ENCODE results near the gene HMGXB4. TPM values are rescaled to one million over a fixed set of nuclear protein-coding genes. Genes with fewer than 3 reads are reported as not detected.
A peak's percentile ranks its signal among the peaks of the same experiment; 100 is the strongest.

HMGXB4 gene
- total and polyA plus RNA-seq, 2 of the 13 experiments (the other 11 are each of a cell fraction or from before 2014, with no cell fraction given) = 13.9 to 16.3 TPM

- TF ChIP-seq NR2F6 (IDR thresholded peaks at IDR 0.05) (peak; percentile 90), NR2F6 (CRISPR knock-in tag; IDR thresholded peaks at IDR 0.05) (peak; percentile 98), SALL2 (CRISPR knock-in tag; IDR thresholded peaks at IDR 0.05) (peak; percentile 64; the same call in 1 of the 2 replicates), ZNF891 (CRISPR knock-in tag; IDR thresholded peaks at IDR 0.05) (no peak), POLR2AphosphoS2 (IDR thresholded peaks at IDR 0.05; ENCODE audit: low read depth, low read length) (0 out of 2 replicates have a peak, but pooled peaks have one; percentile 55), CBFB (CRISPR knock-in tag; IDR thresholded peaks at IDR 0.05) (peak; percentile 89), ZNF274 (CRISPR knock-in tag; IDR thresholded peaks at IDR 0.05) (no peak), CBX5 (CRISPR knock-in tag; IDR thresholded peaks at IDR 0.05; ENCODE audit: borderline replicate concordance) (peak; percentile 98; the same call in 1 of the 2 replicates), CREB1 (IDR thresholded peaks at IDR 0.05) (0 out of 2 replicates have a peak, but pooled peaks have one; percentile 52), CREB1 (CRISPR knock-in tag; IDR thresholded peaks at IDR 0.05) (no peak), TMF1 (CRISPR knock-in tag; IDR thresholded peaks at IDR 0.05; ENCODE audit: low read depth) (no peak), SMAD1 (CRISPR knock-in tag; IDR thresholded peaks at IDR 0.05; ENCODE audit: borderline replicate concordance, low read depth) (peak; percentile 38; the same call in 1 of the 2 replicates), TAF1 (CRISPR knock-in tag; IDR thresholded peaks at IDR 0.05) (peak; percentile 52; the same call in 1 of the 2 replicates), RFXAP (CRISPR knock-in tag; IDR thresholded peaks at IDR 0.05; ENCODE audit: borderline replicate concordance) (peak; percentile 57; the same call in 1 of the 2 replicates), PPARG (CRISPR knock-in tag; conservative IDR thresholded peaks at IDR 0.05) (peak; percentile 84), ZMYM4 (CRISPR knock-in tag; IDR thresholded peaks at IDR 0.05) (peak; percentile 94), AFF4 (CRISPR knock-in tag; IDR thresholded peaks at IDR 0.05) (0 out of 2 replicates have a peak, but pooled peaks have one; percentile 26), FOSL2 (CRISPR knock-in tag; IDR thresholded peaks at IDR 0.05) (peak; percentile 89), DPF2 (CRISPR knock-in tag; IDR thresholded peaks at IDR 0.05; ENCODE audit: borderline replicate concordance, low read depth) (peak; percentile 97), ZFP36L2 (CRISPR knock-in tag; IDR thresholded peaks at IDR 0.05) (no peak)
- TF ChIP-seq, protein P1, sequence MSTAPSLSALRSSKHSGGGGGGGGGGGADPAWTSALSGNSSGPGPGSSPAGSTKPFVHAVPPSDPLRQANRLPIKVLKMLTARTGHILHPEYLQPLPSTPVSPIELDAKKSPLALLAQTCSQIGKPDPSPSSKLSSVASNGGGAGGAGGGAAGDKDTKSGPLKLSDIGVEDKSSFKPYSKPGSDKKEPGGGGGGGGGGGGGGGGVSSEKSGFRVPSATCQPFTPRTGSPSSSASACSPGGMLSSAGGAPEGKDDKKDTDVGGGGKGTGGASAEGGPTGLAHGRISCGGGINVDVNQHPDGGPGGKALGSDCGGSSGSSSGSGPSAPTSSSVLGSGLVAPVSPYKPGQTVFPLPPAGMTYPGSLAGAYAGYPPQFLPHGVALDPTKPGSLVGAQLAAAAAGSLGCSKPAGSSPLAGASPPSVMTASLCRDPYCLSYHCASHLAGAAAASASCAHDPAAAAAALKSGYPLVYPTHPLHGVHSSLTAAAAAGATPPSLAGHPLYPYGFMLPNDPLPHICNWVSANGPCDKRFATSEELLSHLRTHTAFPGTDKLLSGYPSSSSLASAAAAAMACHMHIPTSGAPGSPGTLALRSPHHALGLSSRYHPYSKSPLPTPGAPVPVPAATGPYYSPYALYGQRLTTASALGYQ (CRISPR knock-in tag; IDR thresholded peaks at IDR 0.05) = peak; percentile 75; the same call in 1 of the 2 replicates
- TF ChIP-seq, protein P2, sequence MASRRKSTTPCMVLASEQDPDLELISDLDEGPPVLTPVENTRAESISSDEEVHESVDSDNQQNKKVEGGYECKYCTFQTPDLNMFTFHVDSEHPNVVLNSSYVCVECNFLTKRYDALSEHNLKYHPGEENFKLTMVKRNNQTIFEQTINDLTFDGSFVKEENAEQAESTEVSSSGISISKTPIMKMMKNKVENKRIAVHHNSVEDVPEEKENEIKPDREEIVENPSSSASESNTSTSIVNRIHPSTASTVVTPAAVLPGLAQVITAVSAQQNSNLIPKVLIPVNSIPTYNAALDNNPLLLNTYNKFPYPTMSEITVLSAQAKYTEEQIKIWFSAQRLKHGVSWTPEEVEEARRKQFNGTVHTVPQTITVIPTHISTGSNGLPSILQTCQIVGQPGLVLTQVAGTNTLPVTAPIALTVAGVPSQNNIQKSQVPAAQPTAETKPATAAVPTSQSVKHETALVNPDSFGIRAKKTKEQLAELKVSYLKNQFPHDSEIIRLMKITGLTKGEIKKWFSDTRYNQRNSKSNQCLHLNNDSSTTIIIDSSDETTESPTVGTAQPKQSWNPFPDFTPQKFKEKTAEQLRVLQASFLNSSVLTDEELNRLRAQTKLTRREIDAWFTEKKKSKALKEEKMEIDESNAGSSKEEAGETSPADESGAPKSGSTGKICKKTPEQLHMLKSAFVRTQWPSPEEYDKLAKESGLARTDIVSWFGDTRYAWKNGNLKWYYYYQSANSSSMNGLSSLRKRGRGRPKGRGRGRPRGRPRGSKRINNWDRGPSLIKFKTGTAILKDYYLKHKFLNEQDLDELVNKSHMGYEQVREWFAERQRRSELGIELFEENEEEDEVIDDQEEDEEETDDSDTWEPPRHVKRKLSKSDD (CRISPR knock-in tag; IDR thresholded peaks at IDR 0.05; ENCODE audit: low read depth) = peak; percentile 88
- TF ChIP-seq, protein P3, sequence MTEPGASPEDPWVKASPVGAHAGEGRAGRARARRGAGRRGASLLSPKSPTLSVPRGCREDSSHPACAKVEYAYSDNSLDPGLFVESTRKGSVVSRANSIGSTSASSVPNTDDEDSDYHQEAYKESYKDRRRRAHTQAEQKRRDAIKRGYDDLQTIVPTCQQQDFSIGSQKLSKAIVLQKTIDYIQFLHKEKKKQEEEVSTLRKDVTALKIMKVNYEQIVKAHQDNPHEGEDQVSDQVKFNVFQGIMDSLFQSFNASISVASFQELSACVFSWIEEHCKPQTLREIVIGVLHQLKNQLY (CRISPR knock-in tag; IDR thresholded peaks at IDR 0.05) = peak; percentile 99
These were observed 71.2 kb downstream of the HMGXB4 start (continued) for GRCh38 chr22:35328472-35328885.

Data from HepG2 (cell line).